GM12878 (cell line): Measurements from ENCODE around the gene MYH9.

Source experiments
- RFX5 ChIP-seq: IDR thresholded peaks from 2 replicates; pipeline ENCODE4 v1.6.1; 2011; ENCODE audit warnings: low read depth, low read length, improper control_type of control experiment
- SIN3A ChIP-seq: IDR thresholded peaks from 2 replicates; pipeline ENCODE4 v1.6.1; 2012; ENCODE audit warnings: low read depth, low read length, improper control_type of control experiment
- TF ChIP-seq, protein P1 (sequence below), 3 experiments: IDR thresholded peaks in 2 of 3; conservative IDR thresholded peaks in 1 of 3; 2 replicates each; pipeline ENCODE4 v1.5.1; 2011; ENCODE audit warnings: low read depth in 3 of 3, low read length in 3 of 3, mild to moderate bottlenecking in 3 of 3, control low read depth in 2 of 3, moderate library complexity in 2 of 3, inconsistent platforms in 1 of 3, mixed read lengths in 1 of 3; ENCODE audit not compliant: control insufficient read depth in 2 of 3, insufficient read depth in 1 of 3; ENCODE audit errors: extremely low read depth in 1 of 3

DNA sequence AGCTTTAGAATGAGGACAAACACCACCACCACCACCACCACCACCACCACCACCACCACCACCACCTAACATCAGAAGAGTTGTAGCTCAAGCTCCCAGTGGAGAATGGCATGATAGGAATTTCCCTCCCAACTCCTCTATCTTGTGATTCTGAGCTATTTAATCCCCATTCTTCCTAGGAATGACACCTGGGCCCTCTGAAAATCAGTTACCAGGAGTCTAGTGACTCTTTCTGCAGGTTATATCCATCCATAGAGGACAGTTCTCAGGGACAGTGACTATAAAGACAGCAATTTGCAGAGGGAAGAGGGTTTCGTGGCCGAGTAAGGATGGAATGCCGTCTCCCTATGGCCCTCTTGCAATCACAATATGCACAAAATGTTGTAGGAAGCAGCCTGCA, 27.8 kb downstream of the MYH9 start:
- no peak for TF ChIP-seq RFX5
- TF ChIP-seq, protein P1, sequence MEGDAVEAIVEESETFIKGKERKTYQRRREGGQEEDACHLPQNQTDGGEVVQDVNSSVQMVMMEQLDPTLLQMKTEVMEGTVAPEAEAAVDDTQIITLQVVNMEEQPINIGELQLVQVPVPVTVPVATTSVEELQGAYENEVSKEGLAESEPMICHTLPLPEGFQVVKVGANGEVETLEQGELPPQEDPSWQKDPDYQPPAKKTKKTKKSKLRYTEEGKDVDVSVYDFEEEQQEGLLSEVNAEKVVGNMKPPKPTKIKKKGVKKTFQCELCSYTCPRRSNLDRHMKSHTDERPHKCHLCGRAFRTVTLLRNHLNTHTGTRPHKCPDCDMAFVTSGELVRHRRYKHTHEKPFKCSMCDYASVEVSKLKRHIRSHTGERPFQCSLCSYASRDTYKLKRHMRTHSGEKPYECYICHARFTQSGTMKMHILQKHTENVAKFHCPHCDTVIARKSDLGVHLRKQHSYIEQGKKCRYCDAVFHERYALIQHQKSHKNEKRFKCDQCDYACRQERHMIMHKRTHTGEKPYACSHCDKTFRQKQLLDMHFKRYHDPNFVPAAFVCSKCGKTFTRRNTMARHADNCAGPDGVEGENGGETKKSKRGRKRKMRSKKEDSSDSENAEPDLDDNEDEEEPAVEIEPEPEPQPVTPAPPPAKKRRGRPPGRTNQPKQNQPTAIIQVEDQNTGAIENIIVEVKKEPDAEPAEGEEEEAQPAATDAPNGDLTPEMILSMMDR (IDR thresholded peaks at IDR 0.05 in 2 of 3, conservative IDR thresholded peaks at IDR 0.05 in 1 of 3; ENCODE audit: control insufficient read depth in 2 of 3, extremely low read depth in 1 of 3, insufficient read depth in 1 of 3, low read depth in 3 of 3, low read length in 3 of 3): no peak
- no peak for TF ChIP-seq SIN3A
